A673 (cell line): ENCODE results near the gene SRCIN1.

ENCODE experiments used
- CTCF ChIP-seq: fragments of 300-800, 200-600 bp; sonication (generic); conservative IDR thresholded peaks from 2 replicates; pipeline ENCODE4 v1.5.1; 2017; ENCODE audit warnings: low read depth, mild to moderate bottlenecking, antibody characterized with exemption, low read length, moderate library complexity, mixed read lengths
- EZH2 ChIP-seq: fragments of 200-600 bp; sonication (generic); IDR thresholded peaks from 2 replicates; pipeline ENCODE4 v1.6.1; 2017; ENCODE audit warnings: borderline replicate concordance, low read depth, mild to moderate bottlenecking, mixed read lengths, antibody characterized with exemption, low read length; ENCODE audit not compliant: poor library complexity, severe bottlenecking

GRCh38 chr17:38592487-38592886, 13.3 kb downstream of the SRCIN1 start:
- TF ChIP-seq EZH2 (no peak), CTCF (no peak)
